HG03108 (cell line): Measurements from ENCODE around the gene CD96.

Experiments used
- ATAC-seq: cut with Tn5 transposase; IDR thresholded peaks from one replicate; pipeline ENCODE4 v1.9.1; 2021; ENCODE audit warnings: moderate library complexity; ENCODE audit not compliant: unreplicated experiment

The CD96 gene

GRCh38 chr3:111592936-111593335 lies 50.9 kb downstream of the CD96 start:
- ATAC-seq, result no peak

DNA sequence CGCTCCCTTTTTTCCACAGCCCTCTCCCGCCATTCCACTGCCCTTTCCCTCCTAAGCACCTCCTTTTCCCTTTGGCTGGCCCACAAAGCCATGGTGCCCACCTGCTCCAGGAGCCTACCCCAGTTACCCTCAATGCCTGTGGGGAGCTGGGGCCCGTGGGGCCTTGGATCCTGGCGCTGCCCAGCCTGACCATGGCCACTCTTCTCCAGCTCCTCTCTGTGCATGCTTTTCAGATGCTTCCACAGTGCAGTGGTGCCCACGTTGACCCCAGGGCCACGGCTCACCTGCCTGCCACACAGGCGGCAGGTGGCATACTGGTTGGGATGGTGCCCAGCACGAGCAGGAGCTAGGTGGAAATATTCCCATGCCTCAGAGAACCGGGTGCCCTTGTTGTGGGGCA lies 51.7 kb downstream of the CD96 start:
- peak; percentile 3 for ATAC-seq

DNA sequence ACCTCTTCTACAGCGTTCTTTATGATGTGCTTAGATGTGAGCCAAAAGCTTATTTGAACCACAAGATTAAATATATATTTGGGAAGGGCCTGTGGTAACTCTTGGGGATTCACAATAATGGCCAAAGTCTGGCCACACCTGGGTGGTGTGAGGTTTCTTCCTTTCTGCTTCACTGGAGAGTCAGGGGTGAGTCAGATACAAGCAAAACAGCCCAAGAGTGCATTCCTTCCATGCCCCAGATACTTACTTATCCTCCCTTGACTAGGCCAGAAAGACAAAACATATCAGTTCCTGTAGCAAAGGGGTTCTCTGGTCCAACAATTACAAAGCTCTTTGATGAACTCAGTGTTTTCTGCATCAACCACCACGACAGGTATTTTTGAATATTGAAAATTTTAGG lies 52.2 kb downstream of the CD96 start:
- ATAC-seq, result peak; percentile 52

DNA sequence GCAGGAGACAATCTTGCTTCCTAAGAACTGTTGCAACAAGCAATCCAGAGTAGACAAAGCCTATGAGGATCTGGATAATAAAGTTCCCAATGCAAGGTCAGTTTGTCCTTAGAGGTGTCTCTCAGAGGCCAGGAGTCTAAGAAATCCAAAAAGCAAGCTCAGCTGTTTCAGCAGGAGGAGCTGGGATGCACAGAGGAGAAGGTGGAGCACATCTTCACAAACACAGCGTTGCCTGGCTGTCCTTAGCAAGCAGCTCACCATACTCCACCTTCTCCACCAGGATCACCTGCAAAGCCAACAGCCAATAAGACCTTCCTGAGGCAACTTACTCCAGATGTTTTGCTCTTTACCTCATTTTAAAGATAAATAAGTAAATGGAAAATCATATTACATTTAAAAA lies 52.8 kb downstream of the CD96 start:
- ATAC-seq, result no peak

DNA sequence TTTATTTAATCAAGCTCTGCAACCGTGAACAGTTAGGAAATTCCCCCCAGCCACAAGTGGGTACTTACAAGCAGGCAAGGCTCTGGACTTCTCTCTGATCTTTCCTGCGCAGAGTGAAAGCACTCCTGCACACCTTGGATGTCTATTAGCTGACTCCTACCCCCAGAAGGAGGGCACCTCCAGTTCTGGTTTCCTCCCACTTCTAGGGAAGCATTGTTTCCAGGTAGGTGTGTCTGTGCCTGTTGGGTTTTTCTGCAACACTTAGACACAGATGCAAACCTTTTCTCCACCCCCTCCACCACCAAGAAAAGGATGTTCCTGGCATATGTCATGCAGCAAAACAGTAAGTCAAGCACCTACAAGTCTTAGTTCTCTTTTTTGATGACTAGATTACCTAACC lies 53.2 kb downstream of the CD96 start, which contains the start of gene ZBED2:
ZBED2 (minus strand) TSS at position 115 of the 400 bp plus-strand sequence. CDS start 1,145 bp downstream, outside the sequence.
- peak; percentile 33 for ATAC-seq

- ATAC-seq, result no peak
Measured at GRCh38 chr3:111596328-111596727, 54.3 kb downstream of the CD96 start.

DNA sequence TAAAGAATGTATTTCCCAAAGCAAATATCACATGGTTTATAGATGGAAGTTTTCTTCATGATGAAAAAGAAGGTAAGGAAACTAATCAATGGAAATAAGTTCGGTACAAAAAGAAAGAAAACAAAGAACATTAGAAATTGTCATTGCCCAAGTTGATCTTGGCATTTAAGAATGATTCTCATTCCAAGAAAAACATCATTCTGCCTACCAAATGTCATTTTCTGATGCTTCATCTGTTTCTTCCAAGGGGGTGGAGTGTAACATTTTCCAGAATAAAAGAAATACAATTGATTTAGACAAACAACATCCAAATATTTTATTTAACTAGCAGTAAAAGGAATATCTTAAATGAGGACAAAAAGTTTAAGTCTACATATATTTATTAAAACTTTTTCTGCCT lies 56.1 kb downstream of the CD96 start:
- no peak for ATAC-seq

GRCh38 chr3:111598552-111598951 lies 56.6 kb downstream of the CD96 start:
- no peak for ATAC-seq

- no peak for ATAC-seq
Measured at GRCh38 chr3:111601810-111602209, 59.8 kb downstream of the CD96 start.

DNA sequence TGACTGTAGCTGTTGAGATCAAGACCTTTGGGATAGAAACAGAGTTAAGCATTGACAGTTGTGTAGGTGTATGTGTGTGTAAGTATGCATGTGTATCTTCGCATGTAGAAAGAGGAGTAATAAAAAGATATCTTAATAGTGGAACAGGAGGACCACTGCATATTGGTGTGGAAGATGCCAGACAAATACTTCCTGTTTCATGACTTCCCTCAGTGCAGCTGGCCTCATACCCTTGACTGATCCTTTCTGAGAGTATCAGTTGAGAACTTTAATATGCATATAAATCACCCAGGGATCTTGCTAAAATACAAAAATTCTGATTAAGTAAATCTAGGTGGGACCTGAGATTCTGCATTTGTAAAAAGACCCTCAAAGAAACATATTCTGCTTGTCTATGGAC lies 61.7 kb downstream of the CD96 start:
- peak; percentile 50 for ATAC-seq

DNA sequence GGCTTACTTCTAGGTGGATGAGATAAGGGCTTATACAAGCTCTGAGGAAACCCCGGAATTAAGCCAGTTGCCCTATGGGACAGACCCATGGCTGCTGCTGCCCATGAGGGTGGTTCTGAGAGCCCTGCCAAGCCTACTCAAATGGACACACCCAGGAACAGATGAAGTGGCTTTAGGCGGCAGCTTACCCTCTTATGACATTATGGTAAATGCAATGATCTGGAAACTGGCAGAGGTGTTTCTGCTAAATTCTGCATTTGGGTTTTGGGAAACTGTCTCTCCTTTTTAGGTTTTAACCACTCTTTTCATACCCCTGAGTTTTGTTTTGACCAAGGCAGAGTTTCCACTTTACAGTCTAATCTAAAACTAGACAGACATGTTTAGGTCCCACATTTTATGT lies 62.1 kb downstream of the CD96 start:
- peak; percentile 26 for ATAC-seq

- ATAC-seq, result no peak
Measured at GRCh38 chr3:111605018-111605417, 63.0 kb downstream of the CD96 start.

- no peak for ATAC-seq
Measured at GRCh38 chr3:111605493-111605892, 63.5 kb downstream of the CD96 start.

DNA sequence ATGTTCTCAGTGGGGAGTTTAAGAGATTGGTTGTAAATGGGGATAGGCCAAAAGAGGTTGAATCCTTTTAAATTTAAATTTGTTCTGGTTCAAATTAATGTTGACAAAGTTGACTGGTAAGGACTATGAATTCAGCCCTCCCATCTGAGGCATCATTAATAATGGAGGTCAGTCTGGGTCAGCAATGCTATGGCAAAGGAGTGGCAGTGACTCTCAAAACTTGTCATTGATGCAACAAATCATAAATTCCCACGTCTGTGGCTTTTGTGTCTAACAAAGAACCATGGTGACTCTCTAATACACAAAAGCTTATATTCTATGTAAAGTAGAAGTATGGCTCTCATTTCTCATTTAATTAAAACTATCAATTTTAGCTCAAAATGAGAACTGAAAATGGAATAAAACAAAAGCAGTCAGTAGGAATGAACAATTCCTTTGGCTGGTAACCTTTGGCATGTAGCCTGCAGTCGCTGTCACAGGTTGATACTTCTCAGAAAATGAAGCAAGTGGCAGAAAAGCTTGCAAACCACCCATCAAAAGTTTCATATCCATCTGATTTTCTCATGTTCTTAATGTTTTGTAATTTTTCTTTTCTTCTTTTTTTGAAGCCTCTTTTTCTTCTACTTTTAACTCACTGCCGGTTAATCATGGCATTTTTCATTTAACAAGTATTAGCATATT lies 65.4 kb downstream of the CD96 start:
- ATAC-seq, result no peak

DNA sequence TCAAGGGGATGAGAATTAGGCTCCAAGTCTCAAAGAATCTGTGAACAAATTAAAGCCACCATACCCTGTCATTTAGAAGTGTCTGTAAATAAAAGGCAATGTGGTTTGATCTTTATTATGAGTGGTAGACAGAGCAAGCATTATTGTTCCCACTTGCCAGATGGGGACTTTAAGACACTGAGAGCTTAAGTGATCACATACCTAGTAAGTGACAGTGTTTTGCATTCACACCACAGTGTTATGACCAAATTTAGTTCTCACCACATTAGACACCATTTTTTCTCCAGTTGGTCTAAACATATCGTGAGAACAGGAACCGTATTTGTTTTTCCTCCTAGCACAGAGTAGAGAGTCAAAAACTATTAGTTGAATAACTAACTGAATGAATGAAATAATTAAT lies 66.4 kb downstream of the CD96 start:
- no peak for ATAC-seq

DNA sequence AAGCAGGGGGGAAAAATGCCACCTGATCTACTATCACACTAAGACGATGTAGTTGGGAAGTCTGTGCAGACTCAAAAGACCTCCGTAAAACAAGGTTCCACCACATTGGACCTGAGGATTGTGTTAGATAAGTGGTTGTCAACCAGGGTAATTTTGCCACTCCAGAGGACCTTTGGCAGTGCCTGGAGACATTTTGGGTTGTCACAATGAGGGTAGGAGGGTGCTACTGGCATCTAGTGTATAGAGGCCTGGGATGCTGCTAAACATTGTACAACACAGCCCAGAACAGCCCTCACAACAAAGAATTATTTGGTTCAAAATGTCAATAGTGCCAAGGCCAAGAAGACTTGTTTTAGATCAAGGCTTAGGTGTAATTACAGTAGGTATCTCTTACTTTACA lies 67.7 kb downstream of the CD96 start:
- no peak for ATAC-seq

- peak; percentile 94 for ATAC-seq
Measured at GRCh38 chr3:111610189-111610588, 68.2 kb downstream of the CD96 start.

- peak; percentile 10 for ATAC-seq
Measured at GRCh38 chr3:111610612-111611054, 68.6 kb downstream of the CD96 start.

GRCh38 chr3:111613294-111613693 lies 71.3 kb downstream of the CD96 start:
- ATAC-seq, result no peak

- ATAC-seq, result no peak
Measured at GRCh38 chr3:111615880-111616279, 73.9 kb downstream of the CD96 start.

GRCh38 chr3:111616417-111617105 lies 74.6 kb downstream of the CD96 start:
- ATAC-seq, result peak; percentile 85

- ATAC-seq, result no peak
Measured at GRCh38 chr3:111617406-111617805, 75.4 kb downstream of the CD96 start.
